ENCODE results near the gene POLR1A. TPM values are rescaled to one million over a fixed set of nuclear protein-coding genes. Genes with fewer than 3 reads are reported as not detected.

POLR1A gene
- total RNA-seq, 4 donors from 2014 or later: 11.9 to 16.9 (median 13.5) TPM

DNA sequence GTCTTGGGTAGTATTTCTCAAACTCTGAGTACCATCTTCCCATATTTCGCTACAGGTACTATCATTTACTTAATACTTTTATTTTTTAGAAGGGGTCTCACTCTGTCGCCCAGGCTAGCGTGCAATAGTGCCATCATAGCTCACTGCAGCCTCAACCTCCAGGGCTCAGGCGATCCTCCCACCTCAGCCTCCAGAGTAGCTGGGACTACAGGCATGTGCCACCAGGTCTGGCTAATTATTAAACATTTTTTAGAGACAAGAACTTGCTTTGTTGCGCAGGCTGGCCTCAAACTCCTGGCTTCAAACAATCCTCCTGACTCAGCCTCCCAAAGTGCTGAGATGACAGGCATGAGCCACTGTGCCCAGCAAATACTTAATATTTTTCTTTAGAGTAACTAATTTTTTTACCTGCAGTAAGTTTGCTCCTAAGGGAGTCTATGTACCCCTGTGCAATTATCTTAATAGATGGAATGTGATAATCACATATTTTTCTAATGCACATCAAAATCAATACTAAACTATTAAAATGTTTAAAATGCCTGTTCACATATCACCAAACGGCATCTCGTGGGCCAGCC is 116.3 kb downstream of the POLR1A start:
- 83 to 88% methylated on average over 7 of the region's 7 CpGs for WGBS, 2 donors
- intact Hi-C loops (cut with DNase I; ENCODE audit: low total_unique reads): no loop called here

DNA sequence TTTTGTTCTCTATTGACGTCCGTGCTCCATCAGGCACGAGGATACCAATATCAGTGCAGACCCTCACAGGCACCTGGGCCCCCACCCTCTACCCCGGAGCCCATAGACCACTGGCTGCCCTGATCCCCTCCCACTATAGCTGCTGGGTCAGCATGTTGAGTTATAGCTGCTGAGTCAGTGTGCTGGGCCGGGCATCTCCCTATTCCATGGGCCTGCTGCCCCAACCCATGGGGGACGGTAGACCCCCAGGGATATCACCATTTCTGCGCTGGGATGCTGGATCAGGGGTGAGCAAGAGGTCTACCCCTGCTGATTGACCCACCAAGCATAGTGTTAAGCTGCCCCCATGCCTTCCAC is 116.8 kb downstream of the POLR1A start:
- TF ChIP-seq POLR2A (IDR thresholded peaks at IDR 0.05) (no peak), CTCF (IDR thresholded peaks at IDR 0.05) (no peak)
- 76 to 82% methylated on average over 7 of the region's 7 CpGs for WGBS, 2 donors
- no peak overlapping the region for H3K4me3 ChIP-seq (ENCODE audit: low read depth, poor library complexity, severe bottlenecking)
- peak in 1 of 2 donors; percentile 82 for DNase-seq (ENCODE audit: low spot score in 2 of 2)
- intact Hi-C loops (cut with DNase I; ENCODE audit: low total_unique reads): no loop called here

More for the DNA sequence above, 116.3 kb downstream of the POLR1A start:
- H3K4me3 ChIP-seq (ENCODE audit: low read depth, poor library complexity, severe bottlenecking): no peak overlapping the region
- peak in 1 of 2 donors; percentile 53 for DNase-seq (ENCODE audit: low spot score in 2 of 2)
- TF ChIP-seq POLR2A (IDR thresholded peaks at IDR 0.05) (no peak), CTCF (IDR thresholded peaks at IDR 0.05) (no peak)

DNA sequence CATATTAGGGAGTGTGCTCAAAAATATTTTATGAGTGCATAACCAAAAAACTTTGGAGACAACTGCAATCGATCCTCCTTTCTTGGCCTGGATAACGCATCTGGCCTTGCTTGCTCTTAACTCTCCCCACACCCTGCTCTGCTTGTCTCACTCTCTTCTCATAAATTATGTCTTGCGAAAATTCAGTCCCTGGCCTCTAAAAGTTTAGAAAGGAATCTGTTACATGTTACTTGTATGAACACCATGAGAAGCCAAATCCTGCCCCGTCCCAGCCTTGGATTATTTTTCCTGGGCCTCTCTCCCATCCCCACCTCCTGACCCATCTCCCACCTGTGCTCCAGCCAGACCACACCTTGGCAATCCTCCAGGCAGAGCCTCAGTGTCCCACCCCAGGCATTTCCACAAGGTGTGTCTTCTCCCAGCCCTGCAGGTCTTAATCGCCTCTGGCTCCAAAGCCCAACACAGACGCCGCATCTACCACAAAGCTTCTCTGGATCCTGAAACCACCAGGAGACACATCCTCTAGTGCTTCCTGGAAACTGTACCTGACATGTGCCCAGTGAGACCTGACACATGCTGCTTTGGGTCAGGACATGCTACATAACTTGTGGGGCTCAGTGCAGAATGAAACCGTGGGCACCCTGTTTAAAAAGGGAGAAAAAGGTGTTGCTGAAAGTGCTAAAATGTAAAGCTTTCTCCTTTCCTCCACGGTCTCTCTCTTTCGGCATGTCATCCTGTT is 117.3 kb downstream of the POLR1A start:
- H3K4me3 ChIP-seq (ENCODE audit: low read depth, poor library complexity, severe bottlenecking): no peak overlapping the region
- intact Hi-C loops (cut with DNase I; ENCODE audit: low total_unique reads): no loop called here
- TF ChIP-seq CTCF (IDR thresholded peaks at IDR 0.05) (no peak), POLR2A (IDR thresholded peaks at IDR 0.05) (no peak)
- WGBS, 2 donors: 41 to 48% methylated on average over 10 of the region's 10 CpGs
- peak; percentile 55 to 86 for DNase-seq (ENCODE audit: low spot score in 2 of 2)

DNA sequence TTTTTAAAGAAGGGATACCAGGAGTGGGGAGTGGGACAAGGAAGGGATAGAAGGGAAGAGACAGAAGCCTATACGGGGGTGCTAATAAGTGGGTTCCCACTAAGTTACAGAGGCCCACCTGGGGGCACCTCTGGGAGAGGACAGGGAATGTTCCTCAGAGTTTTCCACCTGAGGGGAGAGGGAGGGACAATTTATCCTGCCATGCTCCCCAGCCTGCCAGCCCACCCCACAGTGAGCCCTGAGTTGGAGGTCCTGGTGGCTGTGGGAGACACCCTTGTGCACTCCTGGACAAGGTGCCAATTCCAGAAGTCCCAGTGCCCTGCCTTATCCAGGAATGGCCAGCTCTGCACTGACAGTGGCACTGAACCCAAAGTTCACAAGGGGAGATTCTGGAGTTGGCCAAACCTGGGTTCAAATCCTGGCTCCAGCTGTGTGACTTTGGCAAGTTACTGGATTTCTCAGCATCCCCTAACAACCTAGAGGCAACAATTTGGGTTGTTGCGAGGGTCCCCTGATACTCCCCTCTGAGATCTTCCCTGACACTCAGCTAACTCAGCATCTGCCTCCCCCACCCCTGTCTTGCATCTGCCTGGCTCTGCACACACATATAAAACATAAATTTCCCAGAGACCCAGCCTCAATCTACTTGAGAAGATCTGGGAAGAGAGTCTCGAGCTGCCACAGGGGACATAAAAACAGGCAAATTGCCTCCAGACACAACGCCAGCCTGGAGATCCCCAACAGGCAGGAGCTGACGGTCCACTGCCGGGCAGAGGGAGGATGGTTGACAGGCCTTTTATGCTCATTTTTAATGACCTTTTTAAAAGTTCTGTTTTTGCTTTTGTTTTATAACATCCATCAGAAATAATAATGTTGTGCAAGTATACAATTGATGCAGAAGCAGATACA is 118.2 kb downstream of the POLR1A start:
- 41 to 50% methylated on average over 6 of the region's 6 CpGs for WGBS, 2 donors
- peak in 1 of 2 donors; percentile 84 for DNase-seq (ENCODE audit: low spot score in 2 of 2)
- no peak overlapping the region for H3K4me3 ChIP-seq (ENCODE audit: low read depth, poor library complexity, severe bottlenecking)
- intact Hi-C loops (cut with DNase I; ENCODE audit: low total_unique reads): no loop called here
- TF ChIP-seq CTCF (IDR thresholded peaks at IDR 0.05): no peak

GRCh38 chr2:85986121-85986520 is 119.6 kb downstream of the POLR1A start:
- intact Hi-C loops (cut with DNase I; ENCODE audit: low total_unique reads): no loop called here
- 85 to 89% methylated on average over 9 of the region's 9 CpGs for WGBS, 2 donors

More at GRCh38 chr2:85986121-85986520, 119.6 kb downstream of the POLR1A start:
- peak in 1 of 2 donors; percentile 32 for DNase-seq (ENCODE audit: low spot score in 2 of 2)
- no peak overlapping the region for H3K4me3 ChIP-seq (ENCODE audit: low read depth, poor library complexity, severe bottlenecking)
- TF ChIP-seq POLR2A (IDR thresholded peaks at IDR 0.05) (no peak), CTCF (IDR thresholded peaks at IDR 0.05) (no peak)
